Chondrocyte (in vitro differentiated cells): ENCODE data around the gene THEM5. TPM values are rescaled to one million over a fixed set of nuclear protein-coding genes. Genes with fewer than 3 reads are reported as not detected.

Source experiments
- DNase-seq: peaks from one replicate; pipeline ENCODE4 v3.0.0; 2021; ENCODE audit warnings: mixed read lengths, low spot score
- H3K27ac Mint-ChIP-seq: one replicate; pipeline ENCODE4 v1.8.0; 2021; ENCODE audit warnings: mild to moderate bottlenecking, moderate library complexity, mixed read lengths; ENCODE audit not compliant: unreplicated experiment
- H3K27me3 Mint-ChIP-seq: 2 replicates; pipeline ENCODE4 v1.8.0; 2021; ENCODE audit warnings: low read depth, mixed read lengths
- H3K36me3 Mint-ChIP-seq: 2 replicates; pipeline ENCODE4 v1.8.0; 2021; ENCODE audit warnings: low read depth, mixed read lengths
- H3K4me1 Mint-ChIP-seq: 2 replicates; pipeline ENCODE4 v1.8.0; 2021; ENCODE audit warnings: low read depth, mild to moderate bottlenecking, mixed read lengths
- H3K4me3 Mint-ChIP-seq: one replicate; pipeline ENCODE4 v1.8.0; 2021; ENCODE audit warnings: mild to moderate bottlenecking, moderate library complexity, mixed read lengths; ENCODE audit not compliant: unreplicated experiment
- H3K9me3 Mint-ChIP-seq: 2 replicates; pipeline ENCODE4 v1.8.0; 2021; ENCODE audit warnings: low read depth, mixed read lengths
- CTCF ChIP-seq: fragments of 200-600 bp; sonication (generic); IDR thresholded peaks from 2 replicates; pipeline ENCODE4 v1.5.0; 2021; ENCODE audit warnings: antibody characterized with exemption, mild to moderate bottlenecking, moderate library complexity
- total RNA-seq: library from RNA; stranded (reverse); gene quantifications from 3 replicates; pipeline ENCODE4 v1.2.1, GENCODE V29; 2021

THEM5 gene
- total RNA-seq, 1 donor from 2014 or later, result not detected

DNA sequence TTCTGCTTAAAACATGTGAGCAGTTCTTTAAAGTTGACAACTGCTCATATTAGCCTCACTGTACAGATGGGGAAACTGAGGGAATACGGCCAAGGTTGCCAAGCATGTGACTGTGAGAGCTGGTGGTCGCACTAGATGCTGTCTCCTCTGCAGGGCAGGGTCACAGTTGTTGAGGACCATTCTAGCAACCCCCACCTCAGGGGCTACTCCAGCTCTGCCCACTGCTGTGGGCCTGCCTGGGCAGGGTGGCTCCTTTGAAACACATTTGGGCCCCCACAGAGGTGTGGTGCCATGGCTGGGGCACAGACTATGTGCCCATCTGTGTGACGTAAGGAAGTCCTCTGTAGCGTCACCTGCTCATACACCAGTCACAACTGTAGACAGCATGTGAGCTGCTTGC, 779 bp downstream of the THEM5 start:
- Mint-ChIP-seq H3K4me1 (peaks cover 11% of the 10 kb centered on the region), H3K36me3 (no peaks in the 10 kb centered on the region), H3K4me3 (no peak overlapping the region), H3K27ac (no peak overlapping the region), H3K27me3 (peaks cover 16% of the 10 kb centered on the region), H3K9me3 (no peaks in the 10 kb centered on the region)
- no peak for DNase-seq
- TF ChIP-seq CTCF, result no peak

GRCh38 chr1:151851886-151852285, 1.6 kb downstream of the THEM5 start:
- peaks cover 16% of the 10 kb centered on the region for H3K27me3 Mint-ChIP-seq
- H3K36me3 Mint-ChIP-seq, result no peaks in the 10 kb centered on the region
- H3K4me1 Mint-ChIP-seq, result peaks cover 11% of the 10 kb centered on the region
- H3K4me3 Mint-ChIP-seq, result no peak overlapping the region
- H3K9me3 Mint-ChIP-seq, result no peaks in the 10 kb centered on the region
- TF ChIP-seq CTCF, result no peak
- H3K27ac Mint-ChIP-seq, result no peak overlapping the region
- DNase-seq, result no peak

DNA sequence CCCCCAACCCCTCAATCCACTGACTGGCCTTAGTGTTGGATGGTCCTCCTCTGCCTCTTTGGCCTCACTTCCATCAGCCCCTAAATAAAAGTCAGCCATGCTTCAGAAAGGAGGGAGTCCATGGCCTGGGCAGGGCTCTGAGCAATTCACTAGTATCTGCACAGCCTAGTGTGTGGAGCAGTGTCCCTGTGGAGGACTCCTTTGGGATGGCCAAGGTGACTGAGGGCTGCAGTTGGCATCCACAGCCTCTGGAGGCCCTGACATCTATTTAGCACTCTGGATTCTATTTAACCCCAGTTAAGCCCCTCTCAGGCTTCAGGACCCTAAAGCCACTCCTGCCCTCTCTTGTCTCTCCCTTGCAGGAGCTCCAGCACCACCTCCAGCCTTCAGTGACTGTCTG, 3.6 kb downstream of the THEM5 start:
- peaks cover 16% of the 10 kb centered on the region for H3K27me3 Mint-ChIP-seq
- no peak overlapping the region for H3K4me3 Mint-ChIP-seq
- no peak for TF ChIP-seq CTCF
- no peak for DNase-seq
- no peak overlapping the region for H3K27ac Mint-ChIP-seq
- H3K36me3 Mint-ChIP-seq, result no peaks in the 10 kb centered on the region
- H3K9me3 Mint-ChIP-seq, result no peaks in the 10 kb centered on the region
- H3K4me1 Mint-ChIP-seq, result peaks cover 7% of the 10 kb centered on the region

DNA sequence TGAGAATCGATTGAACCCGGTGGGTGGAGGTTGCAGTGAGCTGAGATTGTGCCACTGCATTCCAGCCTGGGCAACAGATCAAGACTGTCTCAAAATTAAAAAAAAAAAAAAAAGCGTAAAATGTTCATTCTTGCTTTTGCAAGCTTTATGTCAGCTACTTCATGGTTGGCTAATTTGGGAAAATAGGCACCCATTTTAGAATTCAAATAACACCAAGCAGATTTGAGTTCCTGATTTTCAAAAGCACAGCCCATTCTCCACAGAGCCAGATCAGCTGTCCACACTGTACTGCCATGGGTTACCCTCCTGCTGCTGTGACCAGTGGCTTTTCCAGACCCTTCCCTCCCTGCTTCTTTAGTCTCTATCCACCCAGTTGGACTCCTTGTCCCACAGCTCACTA, 4.4 kb downstream of the THEM5 start:
- no peak for TF ChIP-seq CTCF
- H3K36me3 Mint-ChIP-seq, result peaks cover 3% of the 10 kb centered on the region
- H3K27ac Mint-ChIP-seq, result no peak overlapping the region
- peaks cover 7% of the 10 kb centered on the region for H3K4me1 Mint-ChIP-seq
- DNase-seq, result no peak
- H3K27me3 Mint-ChIP-seq, result peaks cover 20% of the 10 kb centered on the region
- no peak overlapping the region for H3K4me3 Mint-ChIP-seq
- no peaks in the 10 kb centered on the region for H3K9me3 Mint-ChIP-seq

GRCh38 chr1:151847867-151848596, 5.5 kb downstream of the THEM5 start:
- Mint-ChIP-seq H3K4me3 (no peak overlapping the region), H3K36me3 (peaks cover 3% of the 10 kb centered on the region), H3K9me3 (no peaks in the 10 kb centered on the region), H3K27ac (no peak overlapping the region), H3K4me1 (peaks cover 7% of the 10 kb centered on the region), H3K27me3 (peaks cover 21% of the 10 kb centered on the region)
- no peak for TF ChIP-seq CTCF
- no peak for DNase-seq
